ENCODE data around the gene IFITM5.
"Not testable (repeated sequence)": the region's sequence is repeated elsewhere in the genome, so short reads cannot be mapped to it uniquely, and the experiment has no call there.

IFITM5 gene

GRCh38 chr11:299081-299891, at the start of gene IFITM5:
Gene IFITM5 (minus strand): TSS chr11:299526. CDS start chr11:299490, 36 bp downstream.
- no peak for DNase-seq

GRCh38 chr11:346529-346928, 47.2 kb upstream of the IFITM5 start:
- DNase-seq: no peak

GRCh38 chr11:344836-345578, 45.7 kb upstream of the IFITM5 start:
- no peak for DNase-seq

- no peak for DNase-seq
Measured at GRCh38 chr11:342328-342727, 43.0 kb upstream of the IFITM5 start.

- DNase-seq: no peak
Measured at GRCh38 chr11:340539-341512, 41.5 kb upstream of the IFITM5 start.

GRCh38 chr11:339963-340362, 40.6 kb upstream of the IFITM5 start:
- DNase-seq: no peak

- DNase-seq: no peak
Measured at GRCh38 chr11:337711-338110, 38.4 kb upstream of the IFITM5 start.

- DNase-seq: no peak
Measured at GRCh38 chr11:336659-337198, 37.4 kb upstream of the IFITM5 start.

GRCh38 chr11:335779-336658, 36.7 kb upstream of the IFITM5 start:
- no peak for DNase-seq

GRCh38 chr11:334264-334994, 35.1 kb upstream of the IFITM5 start:
- no peak for DNase-seq

- not testable (repeated sequence) for DNase-seq
Measured at GRCh38 chr11:333616-334263, 34.4 kb upstream of the IFITM5 start.

GRCh38 chr11:332651-333480, 33.5 kb upstream of the IFITM5 start:
- DNase-seq: no peak

- no peak for DNase-seq
Measured at GRCh38 chr11:331358-332060, 32.2 kb upstream of the IFITM5 start.

GRCh38 chr11:330694-331357, 31.5 kb upstream of the IFITM5 start:
- no peak for DNase-seq

GRCh38 chr11:330307-330693, 31.0 kb upstream of the IFITM5 start:
- no peak for DNase-seq

GRCh38 chr11:329886-330253, 30.5 kb upstream of the IFITM5 start:
- no peak for DNase-seq

- not testable (repeated sequence) for DNase-seq
Measured at GRCh38 chr11:328516-329100, 29.3 kb upstream of the IFITM5 start.

GRCh38 chr11:328012-328411, 28.7 kb upstream of the IFITM5 start:
- DNase-seq: no peak

Measured in DMS79 treated with DMSO at 0.1 percent for 48 hours (cell line).